GM12801 (cell line): ENCODE data around the gene HTT.

ENCODE experiments used
- CTCF ChIP-seq: IDR thresholded peaks from one replicate; pipeline ENCODE4 v1.5.1; 2011; ENCODE audit warnings: control low read depth; ENCODE audit not compliant: insufficient read length; ENCODE audit errors: extremely low read depth

HTT gene

GRCh38 chr4:3188118-3188517, 113.6 kb downstream of the HTT start:
- TF ChIP-seq CTCF: no peak

GRCh38 chr4:3189459-3189858, 115.0 kb downstream of the HTT start:
- no peak for TF ChIP-seq CTCF

GRCh38 chr4:3190549-3190948, 116.1 kb downstream of the HTT start:
- no peak for TF ChIP-seq CTCF

- TF ChIP-seq CTCF: no peak
Observed at GRCh38 chr4:3192188-3192587, 117.7 kb downstream of the HTT start.

- no peak for TF ChIP-seq CTCF
Observed at GRCh38 chr4:3192827-3193226, 118.3 kb downstream of the HTT start.

GRCh38 chr4:3193531-3194203, 119.2 kb downstream of the HTT start:
- no peak for TF ChIP-seq CTCF

GRCh38 chr4:3196670-3197359, 122.3 kb downstream of the HTT start:
- TF ChIP-seq CTCF: no peak
